Left cardiac atrium (tissue), 4 donors: Measurements from ENCODE around the gene FBLN1. TPM values are rescaled to one million over a fixed set of nuclear protein-coding genes. Genes with fewer than 3 reads are reported as not detected.
A peak's percentile ranks its signal among the peaks of the same experiment; 100 is the strongest.
"Not testable (repeated sequence)": the region's sequence is repeated elsewhere in the genome, so short reads cannot be mapped to it uniquely, and the experiment has no call there.

ENCODE experiments used
- ATAC-seq, 2 donors: fragments of 200-7000 bp; cut with Tn5 transposase; one replicate each; pipeline ENCODE4 v1.9.1; 2020; ENCODE audit warnings: mild to moderate bottlenecking in 2 of 2, moderate library complexity in 2 of 2
- DNase-seq: peaks from one replicate; pipeline ENCODE4 v3.0.0-alpha.2; 2020
- intact Hi-C, 2 donors: fragments of 100-400 bp; cut with DNase I; formaldehyde crosslinking; loops; one replicate each; pipeline versions ENCODE4 v1.14.1 to v1.15.1; 2022 to 2023
- total RNA-seq, 2 donors: library from RNA; stranded (reverse); fragmentation: NEBNext Ultra II Directional; extraction: Animal tissue kit (Norgen Biotek cat#: 25700); gene quantifications; one replicate each; pipeline ENCODE4 v1.2.1, GENCODE V29; 2021
- donor health status: DM: no; HTN: yes; CAD: no.
- donor health status: DM: no; HTN: yes; CAD: no; lungs with severe emphysema.
- donor health status: DM: yes; HTN: yes; CAD: no.
- donor health status: Dilated cardiomyopathy.

FBLN1 gene
- total RNA-seq, 2 donors from 2014 or later = 251 to 348 TPM

GRCh38 chr22:45522462-45522861, 19.8 kb downstream of the FBLN1 start:
- intact Hi-C loops = no loop called here
- DNase-seq (no peak), ATAC-seq (no peak)

GRCh38 chr22:45524157-45524556, 21.5 kb downstream of the FBLN1 start:
- intact Hi-C loops = no loop called here
- no peak for DNase-seq
- ATAC-seq = no peak

GRCh38 chr22:45524966-45525365, 22.3 kb downstream of the FBLN1 start:
- intact Hi-C loops = no loop called here
- DNase-seq = no peak
- no peak for ATAC-seq

- DNase-seq = no peak
- intact Hi-C loops = no loop called here
- ATAC-seq = no peak
These were observed 22.8 kb downstream of the FBLN1 start for GRCh38 chr22:45525480-45525879.

- no peak for ATAC-seq
These were observed 23.6 kb downstream of the FBLN1 start for GRCh38 chr22:45526281-45526680.

GRCh38 chr22:45526768-45527360, 24.2 kb downstream of the FBLN1 start:
- intact Hi-C loops = no loop called here
- DNase-seq (no peak), ATAC-seq (no peak)

More at GRCh38 chr22:45526281-45526680, 23.6 kb downstream of the FBLN1 start:
- intact Hi-C loops = no loop called here
- DNase-seq = no peak

- intact Hi-C loops = no loop called here
- DNase-seq = no peak
- ATAC-seq = no peak
These were observed 24.8 kb downstream of the FBLN1 start for GRCh38 chr22:45527456-45527855.

GRCh38 chr22:45528046-45528445, 25.4 kb downstream of the FBLN1 start:
- intact Hi-C loops = no loop called here
- no peak for DNase-seq
- no peak for ATAC-seq

- no peak for DNase-seq
- intact Hi-C loops = no loop called here
- ATAC-seq = no peak
These were observed 26.4 kb downstream of the FBLN1 start for GRCh38 chr22:45529105-45529504.

- no peak for DNase-seq
- intact Hi-C loops = no loop called here
- no peak for ATAC-seq
These were observed 27.4 kb downstream of the FBLN1 start for GRCh38 chr22:45529971-45530575.

- intact Hi-C loops = no loop called here
- DNase-seq (no peak), ATAC-seq (no peak)
These were observed 29.0 kb downstream of the FBLN1 start for GRCh38 chr22:45531441-45532234.

GRCh38 chr22:45532235-45532631, 29.6 kb downstream of the FBLN1 start:
- ATAC-seq = no peak
- intact Hi-C loops = no loop called here
- no peak for DNase-seq

GRCh38 chr22:45533703-45534102, 31.0 kb downstream of the FBLN1 start:
- ATAC-seq (no peak), DNase-seq (no peak)
- intact Hi-C loops = no loop called here

- intact Hi-C loops = no loop called here
- ATAC-seq (no peak), DNase-seq (no peak)
These were observed 31.9 kb downstream of the FBLN1 start for GRCh38 chr22:45534339-45535192.

- intact Hi-C loops = no loop called here
- DNase-seq = no peak
- ATAC-seq = no peak
These were observed 32.6 kb downstream of the FBLN1 start for GRCh38 chr22:45535290-45535689.

GRCh38 chr22:45535835-45536234, 33.2 kb downstream of the FBLN1 start:
- DNase-seq, ATAC-seq, intact Hi-C loops: not testable (repeated sequence)

GRCh38 chr22:45537734-45538181, 35.1 kb downstream of the FBLN1 start:
- intact Hi-C loops = no loop called here
- ATAC-seq = peak; percentile 78 to 80
- peak; percentile 72 for DNase-seq

- peak in 1 of 2 donors; percentile 51 for ATAC-seq
- intact Hi-C loops = no loop called here
These were observed 35.6 kb downstream of the FBLN1 start for GRCh38 chr22:45538281-45538680.

GRCh38 chr22:45540122-45540521, 37.4 kb downstream of the FBLN1 start:
- intact Hi-C loops = no loop called here
- DNase-seq (no peak), ATAC-seq (no peak)

More at GRCh38 chr22:45538281-45538680, 35.6 kb downstream of the FBLN1 start:
- DNase-seq = no peak
